Measurements from ENCODE around the gene YJU2.
"Not testable (repeated sequence)": the region's sequence is repeated elsewhere in the genome, so short reads cannot be mapped to it uniquely, and the experiment has no call there.

Gene YJU2

DNA sequence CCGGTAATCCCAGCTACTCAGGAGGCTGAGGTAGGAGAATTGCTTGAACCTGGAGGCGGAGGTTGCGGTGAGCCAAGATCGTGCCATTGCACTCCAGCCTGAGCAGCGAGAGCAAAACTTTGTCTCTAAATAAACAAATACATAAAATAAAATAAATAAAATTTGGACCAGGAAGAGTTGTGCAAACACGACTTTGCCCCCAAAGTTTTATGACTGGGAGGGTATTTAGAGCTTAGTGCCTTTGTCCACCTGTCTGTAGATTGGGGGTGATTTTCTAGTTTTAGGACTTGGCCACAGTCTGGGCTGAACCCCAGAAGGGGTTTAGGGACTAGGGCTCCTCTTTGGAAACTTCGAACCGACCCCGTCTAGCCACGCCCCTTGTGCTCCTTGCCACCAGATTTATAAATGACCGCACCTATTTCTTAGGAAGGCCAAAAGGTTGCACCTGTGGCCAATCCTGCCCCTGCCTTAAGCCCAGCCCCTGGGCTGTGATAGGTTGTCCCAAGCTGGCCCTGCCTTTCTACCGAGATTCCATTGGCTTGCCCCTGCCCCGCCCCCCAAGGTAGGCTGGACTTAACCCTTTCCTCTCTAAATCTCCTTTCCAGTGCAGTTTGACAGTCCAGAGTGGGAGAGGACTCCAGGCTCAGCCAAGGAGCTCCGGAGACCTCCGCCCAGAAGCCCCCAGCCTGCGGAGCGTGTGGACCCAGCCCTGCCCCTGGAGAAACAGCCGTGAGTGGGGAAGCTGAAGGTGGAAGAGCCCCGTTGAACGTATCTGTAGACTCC is 37.5 kb downstream of the YJU2 start:
- no CpG with 5 or more reads among the region's 20 CpGs for WGBS (ENCODE audit: insufficient coverage, insufficient read length)
- no peaks in the 10 kb centered on the region for H3K36me3 ChIP-seq (ENCODE audit: control insufficient read depth, insufficient read depth, low read length)
- H3K27me3 ChIP-seq (ENCODE audit: control insufficient read depth, insufficient read depth, low read length): peaks cover 13% of the 10 kb centered on the region; the same call in 1 of the 2 replicates
- no peak overlapping the region for H3K27ac ChIP-seq (ENCODE audit: low read length)
- no peaks in the 10 kb centered on the region for H3K9me3 ChIP-seq (ENCODE audit: control insufficient read depth, insufficient read depth, low read length)
- H3K4me1 ChIP-seq (ENCODE audit: control insufficient read depth, insufficient read depth, low read length): no peaks in the 10 kb centered on the region
- H3K4me3 ChIP-seq (ENCODE audit: low read length): no peak overlapping the region
- peak; percentile 90 for DNase-seq (ENCODE audit: low read depth, low spot score)

DNA sequence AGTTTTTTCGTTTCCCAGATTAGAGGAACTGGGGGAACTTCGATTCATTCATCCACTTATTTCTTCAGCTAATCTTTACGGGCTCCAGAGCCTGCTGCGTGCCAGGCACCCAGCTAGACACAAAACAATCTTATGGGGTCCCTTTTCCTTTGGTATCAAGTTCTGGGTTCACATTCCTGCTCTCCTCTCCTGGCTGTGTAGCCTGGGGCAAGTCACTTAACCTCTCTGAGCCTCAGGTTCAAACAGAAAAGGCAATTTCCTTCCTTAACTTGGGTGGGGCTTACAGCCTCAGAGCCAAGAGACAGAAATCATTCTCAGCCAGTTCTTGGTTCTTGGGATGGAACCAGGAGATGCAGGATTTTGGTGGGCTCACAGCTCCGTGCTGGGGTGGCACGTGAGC is 38.1 kb downstream of the YJU2 start:
- no peak for DNase-seq (ENCODE audit: low read depth, low spot score)
- Histone ChIP-seq H3K36me3 (ENCODE audit: control insufficient read depth, insufficient read depth, low read length) (no peaks in the 10 kb centered on the region), H3K27ac (ENCODE audit: low read length) (no peak overlapping the region), H3K4me1 (ENCODE audit: control insufficient read depth, insufficient read depth, low read length) (no peaks in the 10 kb centered on the region), H3K9me3 (ENCODE audit: control insufficient read depth, insufficient read depth, low read length) (no peaks in the 10 kb centered on the region), H3K4me3 (ENCODE audit: low read length) (no peak overlapping the region), H3K27me3 (ENCODE audit: control insufficient read depth, insufficient read depth, low read length) (peaks cover 11% of the 10 kb centered on the region; the same call in 1 of the 2 replicates)
- WGBS (ENCODE audit: insufficient coverage, insufficient read length): no CpG with 5 or more reads among the region's 6 CpGs

DNA sequence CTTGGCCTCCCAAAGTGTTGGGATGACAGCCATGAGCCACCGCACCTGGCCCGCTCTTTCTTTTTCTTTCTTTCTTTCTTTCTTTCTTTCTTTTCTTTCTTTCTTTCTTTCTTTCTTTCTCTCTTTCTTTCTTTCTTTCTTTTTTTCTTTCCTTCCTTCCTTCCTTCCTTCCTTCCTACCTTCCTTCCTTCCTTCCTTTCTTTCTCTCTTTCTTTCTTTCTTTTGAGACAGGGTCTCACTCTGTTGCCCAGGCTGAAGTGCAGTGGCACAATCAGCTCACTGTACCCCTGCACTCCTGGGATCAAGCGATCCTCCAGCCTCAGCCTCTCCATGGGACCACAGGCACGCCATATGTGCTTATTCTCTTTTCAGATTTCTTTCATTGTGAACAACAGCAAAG is 39.3 kb downstream of the YJU2 start:
- not testable (repeated sequence) for H3K27ac ChIP-seq (ENCODE audit: low read length); H3K4me1 ChIP-seq (ENCODE audit: control insufficient read depth, insufficient read depth, low read length); H3K4me3 ChIP-seq (ENCODE audit: low read length); H3K36me3 ChIP-seq (ENCODE audit: control insufficient read depth, insufficient read depth, low read length); H3K9me3 ChIP-seq (ENCODE audit: control insufficient read depth, insufficient read depth, low read length); DNase-seq (ENCODE audit: low read depth, low spot score); H3K27me3 ChIP-seq (ENCODE audit: control insufficient read depth, insufficient read depth, low read length)
- WGBS (ENCODE audit: insufficient coverage, insufficient read length): no CpG with 5 or more reads among the region's 4 CpGs

DNA sequence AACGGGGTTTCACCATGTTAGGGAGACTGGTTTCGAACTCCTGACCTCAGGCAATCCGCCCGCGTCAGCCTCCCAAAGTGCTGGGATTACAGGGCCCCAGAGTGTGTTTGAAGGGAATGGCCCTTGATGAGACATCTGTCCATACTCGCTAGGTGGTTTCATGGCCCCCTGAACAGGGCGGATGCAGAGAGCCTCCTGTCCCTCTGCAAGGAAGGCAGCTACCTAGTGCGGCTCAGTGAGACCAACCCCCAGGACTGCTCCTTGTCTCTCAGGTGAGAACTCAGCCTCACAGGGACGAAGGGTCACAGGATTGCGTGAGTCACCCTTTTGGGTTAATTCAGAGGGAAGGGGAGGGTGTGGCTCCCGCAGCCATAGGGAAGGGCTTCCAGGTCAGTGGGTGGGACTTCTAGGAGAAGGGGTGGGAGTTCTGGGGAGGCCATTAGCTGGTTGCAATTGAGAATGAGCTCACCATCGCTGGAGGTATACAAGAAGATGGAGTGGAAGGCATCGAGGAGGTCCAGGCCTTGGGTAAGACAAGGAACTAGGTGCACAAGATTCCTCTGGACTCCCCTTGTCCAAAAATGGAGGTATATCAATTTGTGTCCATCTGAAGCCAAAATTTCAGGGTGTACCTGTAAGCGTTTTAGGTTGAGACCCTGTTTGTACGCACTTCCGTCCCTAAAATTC is 41.4 kb downstream of the YJU2 start:
- no peak for DNase-seq (ENCODE audit: low read depth, low spot score)
- no peaks in the 10 kb centered on the region for H3K27me3 ChIP-seq (ENCODE audit: control insufficient read depth, insufficient read depth, low read length)
- WGBS (ENCODE audit: insufficient coverage, insufficient read length): no CpG with 5 or more reads among the region's 16 CpGs
- no peaks in the 10 kb centered on the region; the same call in 1 of the 2 replicates for H3K4me1 ChIP-seq (ENCODE audit: control insufficient read depth, insufficient read depth, low read length)
- no peaks in the 10 kb centered on the region for H3K9me3 ChIP-seq (ENCODE audit: control insufficient read depth, insufficient read depth, low read length)
- H3K36me3 ChIP-seq (ENCODE audit: control insufficient read depth, insufficient read depth, low read length): no peaks in the 10 kb centered on the region
- no peak overlapping the region for H3K27ac ChIP-seq (ENCODE audit: low read length)
- H3K4me3 ChIP-seq (ENCODE audit: low read length): no peak overlapping the region

DNA sequence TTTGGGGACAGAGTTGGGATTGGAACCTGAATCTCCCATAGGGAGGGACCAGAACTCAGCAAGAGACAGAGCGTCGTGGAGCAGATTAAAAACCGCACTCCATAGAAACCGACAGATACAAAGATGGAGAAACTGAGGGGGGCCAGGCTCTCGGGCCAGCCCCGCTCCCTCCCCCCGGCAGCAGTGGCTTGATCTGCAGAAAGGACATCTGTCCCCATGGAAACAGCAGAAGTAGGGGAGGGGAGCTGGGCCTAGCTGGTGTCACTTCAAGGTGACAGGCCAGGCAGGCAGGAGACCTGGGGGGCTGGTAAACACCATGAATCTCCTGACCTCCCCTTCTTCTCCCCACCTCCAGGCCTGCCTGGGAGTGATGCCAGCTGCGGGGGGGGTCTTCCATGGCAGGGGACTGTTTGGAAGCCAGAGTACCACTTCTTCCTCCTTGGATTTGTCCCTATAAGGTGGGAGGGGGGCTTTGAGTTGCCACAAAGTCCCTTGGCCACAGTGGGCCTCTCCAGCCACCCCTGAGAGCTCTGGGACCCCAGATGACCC is 44.4 kb downstream of the YJU2 start:
- no peak overlapping the region for H3K27ac ChIP-seq (ENCODE audit: low read length)
- H3K27me3 ChIP-seq (ENCODE audit: control insufficient read depth, insufficient read depth, low read length): no peaks in the 10 kb centered on the region
- no peaks in the 10 kb centered on the region for H3K36me3 ChIP-seq (ENCODE audit: control insufficient read depth, insufficient read depth, low read length)
- no CpG with 5 or more reads among the region's 8 CpGs for WGBS (ENCODE audit: insufficient coverage, insufficient read length)
- H3K4me1 ChIP-seq (ENCODE audit: control insufficient read depth, insufficient read depth, low read length): peaks cover 3% of the 10 kb centered on the region
- DNase-seq (ENCODE audit: low read depth, low spot score): no peak
- no peaks in the 10 kb centered on the region for H3K9me3 ChIP-seq (ENCODE audit: control insufficient read depth, insufficient read depth, low read length)
- no peak overlapping the region for H3K4me3 ChIP-seq (ENCODE audit: low read length)

DNA sequence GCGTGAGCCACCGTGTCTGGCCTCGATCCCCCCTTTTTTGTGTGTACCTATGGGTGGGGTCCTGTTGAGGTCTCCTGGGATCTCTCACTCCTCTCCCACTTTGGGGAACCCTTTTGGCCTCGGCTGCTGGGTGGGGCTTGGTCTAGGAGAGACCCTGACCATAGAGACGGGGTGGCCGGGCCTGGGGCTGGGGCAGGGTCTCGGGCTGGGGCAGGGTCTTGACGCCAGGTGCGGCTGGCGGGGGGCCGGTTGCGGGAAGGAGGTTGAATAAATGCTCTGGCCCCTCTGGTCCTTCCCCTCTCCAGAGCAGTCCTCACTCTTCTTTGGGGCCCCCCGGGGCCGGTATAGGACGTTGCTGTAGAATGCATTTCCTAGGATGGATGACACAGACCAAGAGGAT is 45.6 kb downstream of the YJU2 start:
- Histone ChIP-seq H3K27me3 (ENCODE audit: control insufficient read depth, insufficient read depth, low read length) (no peaks in the 10 kb centered on the region), H3K9me3 (ENCODE audit: control insufficient read depth, insufficient read depth, low read length) (no peaks in the 10 kb centered on the region), H3K4me1 (ENCODE audit: control insufficient read depth, insufficient read depth, low read length) (peaks cover 3% of the 10 kb centered on the region), H3K36me3 (ENCODE audit: control insufficient read depth, insufficient read depth, low read length) (no peaks in the 10 kb centered on the region), H3K27ac (ENCODE audit: low read length) (no peak overlapping the region), H3K4me3 (ENCODE audit: low read length) (no peak overlapping the region)
- no CpG with 5 or more reads among the region's 15 CpGs for WGBS (ENCODE audit: insufficient coverage, insufficient read length)
- DNase-seq (ENCODE audit: low read depth, low spot score): no peak

DNA sequence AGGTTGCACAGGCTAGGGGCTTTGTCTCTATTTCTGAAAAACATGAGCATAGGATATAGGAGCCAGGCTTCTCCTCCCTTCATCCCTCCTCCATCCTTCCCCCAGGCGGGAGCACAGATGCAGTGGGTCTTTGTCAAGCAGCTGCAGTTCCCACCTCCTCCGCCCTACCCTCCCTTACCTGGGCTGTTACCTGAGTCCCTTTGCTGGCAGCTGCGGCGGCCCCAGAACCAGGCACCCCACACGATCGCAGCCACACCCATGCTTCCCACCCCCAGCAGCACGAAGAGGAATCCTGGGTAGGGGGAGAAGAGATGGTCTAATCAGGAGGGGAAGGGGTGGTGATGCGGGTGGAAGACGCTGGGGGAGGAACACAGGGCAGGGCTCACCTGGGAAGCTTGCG is 47.5 kb downstream of the YJU2 start:
- peaks cover 3% of the 10 kb centered on the region for H3K4me1 ChIP-seq (ENCODE audit: control insufficient read depth, insufficient read depth, low read length)
- no peak overlapping the region for H3K27ac ChIP-seq (ENCODE audit: low read length)
- no peaks in the 10 kb centered on the region for H3K9me3 ChIP-seq (ENCODE audit: control insufficient read depth, insufficient read depth, low read length)
- H3K4me3 ChIP-seq (ENCODE audit: low read length): no peak overlapping the region
- WGBS (ENCODE audit: insufficient coverage, insufficient read length): no CpG with 5 or more reads among the region's 10 CpGs
- H3K36me3 ChIP-seq (ENCODE audit: control insufficient read depth, insufficient read depth, low read length): no peaks in the 10 kb centered on the region
- no peak for DNase-seq (ENCODE audit: low read depth, low spot score)
- H3K27me3 ChIP-seq (ENCODE audit: control insufficient read depth, insufficient read depth, low read length): no peaks in the 10 kb centered on the region

DNA sequence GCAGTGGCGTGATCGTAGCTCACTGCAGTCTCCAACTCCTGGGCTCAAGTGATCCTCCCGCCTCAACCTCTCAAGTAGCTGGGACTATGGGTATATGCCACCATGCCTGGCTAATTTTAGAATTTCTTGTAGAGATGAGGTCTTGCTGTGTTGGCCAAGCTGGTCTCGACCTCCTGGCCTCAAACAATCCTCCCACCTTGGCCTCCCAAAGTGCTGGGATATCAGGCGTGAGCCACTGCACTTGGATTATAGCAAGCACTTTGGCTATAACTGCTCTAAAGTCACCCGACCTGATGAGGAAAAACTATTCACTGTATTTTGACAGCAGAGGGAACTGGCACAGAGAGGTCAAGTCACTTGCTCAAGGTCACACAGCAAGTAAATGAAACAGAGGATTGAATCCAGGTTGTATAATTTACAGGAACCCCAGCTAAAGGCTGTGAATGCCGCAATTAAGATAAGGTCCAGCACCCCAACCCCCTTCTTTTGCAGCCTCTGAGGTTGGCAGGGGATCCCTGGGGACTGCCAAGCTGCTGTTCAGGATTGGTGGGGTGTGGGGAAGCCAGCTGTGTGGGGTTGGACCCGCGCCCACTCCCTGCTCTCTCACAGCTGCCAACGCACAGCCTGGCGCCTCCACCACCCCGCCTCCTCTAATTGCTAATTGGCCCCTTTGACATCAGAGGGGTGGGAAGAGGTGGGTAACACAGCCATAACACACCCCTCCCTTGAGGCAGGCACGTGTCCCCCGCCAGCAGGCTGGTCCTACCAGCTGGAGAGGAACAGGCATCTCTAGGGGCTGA is 49.3 kb downstream of the YJU2 start:
- peaks cover 3% of the 10 kb centered on the region; the same call in 1 of the 2 replicates for H3K4me1 ChIP-seq (ENCODE audit: control insufficient read depth, insufficient read depth, low read length)
- no peaks in the 10 kb centered on the region for H3K27me3 ChIP-seq (ENCODE audit: control insufficient read depth, insufficient read depth, low read length)
- no peaks in the 10 kb centered on the region for H3K36me3 ChIP-seq (ENCODE audit: control insufficient read depth, insufficient read depth, low read length)
- no CpG with 5 or more reads among the region's 14 CpGs for WGBS (ENCODE audit: insufficient coverage, insufficient read length)
- H3K27ac ChIP-seq (ENCODE audit: low read length): no peak overlapping the region
- H3K9me3 ChIP-seq (ENCODE audit: control insufficient read depth, insufficient read depth, low read length): no peaks in the 10 kb centered on the region
- no peak overlapping the region for H3K4me3 ChIP-seq (ENCODE audit: low read length)
- DNase-seq (ENCODE audit: low read depth, low spot score): no peak

DNA sequence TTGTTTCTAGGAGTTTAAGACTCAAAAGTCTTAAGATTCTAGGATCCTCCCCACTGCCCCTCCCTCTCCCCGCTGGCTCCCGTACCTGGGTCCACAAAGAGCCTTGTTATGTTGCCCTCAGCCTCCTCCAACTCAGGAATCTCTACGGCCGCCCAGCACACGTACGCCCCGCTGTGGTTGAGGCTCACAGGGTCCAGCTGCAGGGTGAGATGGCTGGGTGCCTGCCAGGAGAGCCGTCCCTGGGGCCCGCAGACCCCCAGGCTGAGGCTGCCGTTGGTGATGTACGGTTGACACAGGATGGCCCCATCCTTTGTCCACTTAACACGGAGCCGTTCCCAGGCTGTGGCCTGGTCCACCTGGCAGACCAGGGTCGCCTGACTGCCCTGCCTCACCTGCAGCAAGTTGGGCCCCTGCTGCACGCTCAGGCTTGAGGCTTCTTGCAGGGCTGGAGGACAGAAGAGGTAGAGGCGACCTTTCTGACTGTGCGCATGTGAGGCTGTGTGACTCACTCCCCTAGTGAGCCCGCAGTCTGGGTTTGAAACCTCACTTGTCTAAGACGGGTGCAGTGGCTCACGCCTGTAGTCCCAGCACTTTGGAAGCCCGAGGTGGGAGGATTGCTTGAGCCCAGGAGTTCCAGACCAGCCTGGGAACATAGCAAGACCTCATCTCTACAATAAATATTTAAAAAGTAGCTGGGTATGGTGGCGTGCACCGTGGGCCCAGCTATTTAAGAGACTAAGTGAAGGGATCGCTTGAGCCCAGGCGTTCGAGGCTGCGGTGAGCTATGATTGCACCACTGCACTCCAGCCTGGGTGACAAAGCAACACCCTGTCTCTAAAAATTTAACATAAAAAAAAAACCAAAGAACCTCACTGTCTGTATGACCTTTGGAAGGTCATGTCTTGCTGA is 51.3 kb downstream of the YJU2 start:
- no CpG with 5 or more reads among the region's 27 CpGs for WGBS (ENCODE audit: insufficient coverage, insufficient read length)
- DNase-seq (ENCODE audit: low read depth, low spot score): no peak

More for the DNA sequence above, 51.3 kb downstream of the YJU2 start:
- no peak overlapping the region for H3K27ac ChIP-seq (ENCODE audit: low read length)
- no peaks in the 10 kb centered on the region for H3K9me3 ChIP-seq (ENCODE audit: control insufficient read depth, insufficient read depth, low read length)
- no peak overlapping the region for H3K4me3 ChIP-seq (ENCODE audit: low read length)
- H3K27me3 ChIP-seq (ENCODE audit: control insufficient read depth, insufficient read depth, low read length): no peaks in the 10 kb centered on the region
- no peaks in the 10 kb centered on the region for H3K36me3 ChIP-seq (ENCODE audit: control insufficient read depth, insufficient read depth, low read length)
- H3K4me1 ChIP-seq (ENCODE audit: control insufficient read depth, insufficient read depth, low read length): peaks cover 3% of the 10 kb centered on the region; the same call in 1 of the 2 replicates
